KOPT-K1 (cell line): ENCODE results near the gene DTNBP1.
"Not testable (repeated sequence)": the region's sequence is repeated elsewhere in the genome, so short reads cannot be mapped to it uniquely, and the experiment has no call there.

Experiments
- H3K27ac ChIP-seq: fragments of 200-600 bp; sonication (generic); 2 replicates; pipeline ENCODE4 v1.5.1; 2016; ENCODE audit warnings: antibody characterized with exemption, mild to moderate bottlenecking, low read depth, low read length; ENCODE audit not compliant: poor library complexity, severe bottlenecking
- H3K36me3 ChIP-seq: fragments of 200-600 bp; sonication (generic); 2 replicates; pipeline ENCODE4 v1.5.1; 2017; ENCODE audit warnings: antibody characterized with exemption, mild to moderate bottlenecking, low read length, moderate library complexity; ENCODE audit not compliant: insufficient read depth
- H3K9me3 ChIP-seq: fragments of 200-600 bp; sonication (generic); 2 replicates; pipeline ENCODE4 v1.5.1; 2017; ENCODE audit warnings: antibody characterized with exemption, low read length, mild to moderate bottlenecking; ENCODE audit not compliant: insufficient read depth, poor library complexity, severe bottlenecking

Gene DTNBP1

GRCh38 chr6:15653581-15653980 is 9.2 kb downstream of the DTNBP1 start:
- Histone ChIP-seq H3K36me3 (peaks cover 9% of the 10 kb centered on the region), H3K9me3 (no peaks in the 10 kb centered on the region), H3K27ac (no peak overlapping the region)

DNA sequence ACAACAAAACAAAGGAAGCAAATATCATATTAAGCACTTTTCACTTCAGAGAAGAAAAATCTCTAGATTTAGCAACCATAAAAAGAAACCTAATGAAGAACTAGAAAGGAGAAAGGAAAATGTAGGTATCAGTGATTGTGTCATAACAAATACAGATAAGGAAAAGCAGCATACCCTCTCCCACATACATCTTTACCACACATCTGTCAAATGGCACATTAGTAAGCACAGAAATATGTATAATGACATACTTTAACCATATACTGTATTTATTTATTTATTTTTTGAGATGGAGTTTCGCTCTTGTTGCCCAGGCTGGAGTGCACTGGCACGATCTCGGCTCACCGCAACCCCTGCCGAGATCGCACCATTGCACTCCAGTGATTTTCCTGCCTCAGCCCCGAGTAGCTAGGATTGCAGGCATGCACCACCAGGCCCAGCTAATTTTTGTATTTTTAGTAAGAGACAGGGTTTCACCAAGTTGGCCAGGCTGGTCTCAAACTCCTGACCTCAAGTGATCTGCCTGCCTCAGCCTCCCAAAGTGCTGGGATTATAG is 12.7 kb downstream of the DTNBP1 start:
- Histone ChIP-seq H3K9me3 (peaks cover 18% of the 10 kb centered on the region), H3K36me3 (peaks cover 20% of the 10 kb centered on the region)
- not testable (repeated sequence) for H3K27ac ChIP-seq

- H3K36me3 ChIP-seq: peaks cover 25% of the 10 kb centered on the region
- H3K27ac ChIP-seq: no peak overlapping the region
- H3K9me3 ChIP-seq: peaks cover 45% of the 10 kb centered on the region
Observed at GRCh38 chr6:15644904-15645303, 17.9 kb downstream of the DTNBP1 start.

DNA sequence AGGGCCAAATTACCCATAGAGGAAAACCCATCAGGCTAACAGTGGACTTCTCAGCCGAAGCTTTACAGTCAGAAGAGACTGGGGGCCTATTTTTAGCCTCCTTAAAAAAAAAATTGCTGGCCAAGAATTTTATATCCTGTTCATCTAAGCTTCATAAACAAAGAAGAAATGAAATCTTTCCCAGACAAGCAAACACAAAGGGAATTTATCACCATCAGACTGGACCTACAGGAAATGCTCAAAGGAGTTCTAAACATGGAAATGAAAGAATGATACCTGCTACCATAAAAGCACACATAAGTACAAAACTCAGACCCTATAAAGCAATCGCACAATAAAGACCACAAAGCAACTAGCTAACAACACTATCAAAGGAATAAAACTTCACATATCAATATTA is 19.3 kb downstream of the DTNBP1 start:
- Histone ChIP-seq H3K27ac (no peak overlapping the region), H3K9me3 (peaks cover 45% of the 10 kb centered on the region), H3K36me3 (peaks cover 16% of the 10 kb centered on the region; the same call in 1 of the 2 replicates)

- H3K9me3 ChIP-seq: peaks cover 39% of the 10 kb centered on the region
- H3K36me3 ChIP-seq: peaks cover 10% of the 10 kb centered on the region; the same call in 1 of the 2 replicates
- no peak overlapping the region for H3K27ac ChIP-seq
Observed at GRCh38 chr6:15642276-15642675, 20.6 kb downstream of the DTNBP1 start.

DNA sequence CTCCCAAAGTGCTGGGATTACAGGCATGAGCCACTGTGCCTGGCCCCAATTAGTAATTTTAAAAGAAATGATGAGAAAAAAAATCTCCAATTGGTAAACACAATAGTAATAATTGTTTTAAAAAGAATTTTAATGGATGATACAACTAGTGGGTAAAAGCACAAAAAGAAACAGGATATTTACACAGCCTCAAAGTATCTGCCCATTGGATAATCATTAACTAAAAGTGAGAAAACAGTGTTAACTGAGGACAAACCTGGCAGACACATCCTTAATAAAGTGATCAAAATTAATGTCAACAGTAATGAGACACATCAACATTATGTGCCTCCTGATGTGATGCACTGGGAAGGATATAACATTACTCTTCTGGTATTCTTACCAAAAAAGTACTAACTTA is 24.5 kb downstream of the DTNBP1 start:
- Histone ChIP-seq H3K9me3 (peaks cover 12% of the 10 kb centered on the region), H3K36me3 (peaks cover 22% of the 10 kb centered on the region), H3K27ac (no peak overlapping the region)

DNA sequence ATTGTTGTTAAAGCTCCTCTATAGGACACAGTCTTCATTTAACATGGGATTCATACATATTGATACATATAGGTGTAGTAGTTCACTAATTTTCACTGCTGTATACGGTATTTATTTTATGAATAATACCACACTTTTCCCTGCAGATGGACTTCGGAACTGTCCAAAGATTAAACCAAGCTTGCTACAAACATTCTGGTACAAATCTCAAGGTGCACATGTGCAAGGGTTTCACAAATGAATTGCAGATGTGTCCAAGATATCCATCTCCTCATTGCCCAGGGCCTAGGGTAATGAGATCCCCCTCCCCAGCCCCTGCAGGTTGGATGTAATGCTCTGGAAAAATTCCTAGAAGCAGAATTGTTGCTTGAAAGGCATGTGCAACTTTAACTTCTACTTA is 31.4 kb downstream of the DTNBP1 start:
- H3K36me3 ChIP-seq: peaks cover 24% of the 10 kb centered on the region
- H3K9me3 ChIP-seq: no peaks in the 10 kb centered on the region
- H3K27ac ChIP-seq: no peak overlapping the region

GRCh38 chr6:15630202-15630601 is 32.6 kb downstream of the DTNBP1 start:
- Histone ChIP-seq H3K9me3 (no peaks in the 10 kb centered on the region), H3K27ac (no peak overlapping the region), H3K36me3 (peaks cover 27% of the 10 kb centered on the region)

DNA sequence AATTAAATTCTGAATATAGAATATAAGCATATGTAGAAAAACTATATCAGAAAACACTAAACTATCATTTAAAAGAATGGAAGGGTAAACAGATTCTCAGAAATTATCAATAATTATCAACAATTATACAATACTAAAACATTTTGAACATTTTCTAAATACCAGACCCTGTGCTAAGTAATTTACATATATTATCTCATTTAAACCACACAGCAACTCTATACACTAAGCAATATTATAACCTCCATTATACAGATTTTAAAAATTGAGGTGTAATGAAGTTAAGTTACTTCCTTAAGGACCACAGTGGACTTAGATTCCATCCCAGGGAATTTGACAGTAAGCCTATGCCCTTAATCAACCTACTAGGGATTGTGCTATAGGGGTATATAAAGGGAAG is 33.3 kb downstream of the DTNBP1 start:
- no peak overlapping the region for H3K27ac ChIP-seq
- peaks cover 24% of the 10 kb centered on the region for H3K36me3 ChIP-seq
- no peaks in the 10 kb centered on the region for H3K9me3 ChIP-seq

DNA sequence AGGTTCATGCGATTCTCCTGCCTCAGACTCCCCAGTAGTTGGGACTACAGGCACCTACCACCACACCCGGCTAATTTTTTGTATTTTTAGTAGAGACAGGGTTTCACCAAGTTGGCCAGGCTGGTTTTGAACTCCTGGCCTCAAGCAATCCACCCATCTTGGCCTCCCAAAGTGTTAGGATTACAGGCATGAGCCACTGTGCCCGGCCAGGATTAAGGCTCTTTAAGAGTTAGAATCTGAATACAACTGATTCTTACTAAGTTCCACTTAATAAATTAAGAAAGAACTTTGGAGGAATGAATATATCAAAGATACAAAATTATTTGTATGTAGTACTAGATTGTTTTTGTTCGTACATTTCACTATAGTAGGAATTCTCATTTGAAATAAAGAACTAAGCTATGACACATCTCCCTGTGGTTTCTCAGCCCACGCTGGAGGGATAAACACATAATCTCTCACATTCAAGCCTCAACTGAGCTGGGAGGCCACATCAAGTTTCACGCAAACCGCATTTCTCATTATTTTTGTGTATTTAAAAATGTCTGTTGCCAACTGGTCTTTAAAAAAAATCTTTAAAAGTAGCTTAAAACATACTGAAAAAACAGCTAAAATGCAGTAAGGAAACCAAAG is 34.2 kb downstream of the DTNBP1 start:
- H3K27ac ChIP-seq: no peak overlapping the region
- H3K36me3 ChIP-seq: peaks cover 24% of the 10 kb centered on the region
- H3K9me3 ChIP-seq: no peaks in the 10 kb centered on the region

DNA sequence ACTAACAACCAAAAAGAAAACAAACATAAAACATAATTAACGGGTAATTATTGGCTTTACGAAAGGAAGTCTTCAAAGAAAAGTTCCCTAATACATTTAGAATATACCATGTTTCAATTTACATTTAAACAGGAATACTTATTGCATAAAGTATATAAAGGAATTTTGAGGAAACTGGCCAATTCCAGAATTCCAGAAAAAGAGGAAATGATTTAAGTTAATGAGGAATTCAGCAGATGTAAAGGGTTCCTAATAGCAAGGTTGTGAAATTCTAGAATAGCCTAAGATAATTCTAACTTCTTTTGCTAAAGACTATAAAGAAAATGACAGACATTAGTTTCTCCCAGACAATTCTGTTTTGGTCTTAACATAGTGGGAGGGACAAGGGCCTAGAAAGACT is 35.0 kb downstream of the DTNBP1 start:
- peaks cover 17% of the 10 kb centered on the region for H3K36me3 ChIP-seq
- no peaks in the 10 kb centered on the region for H3K9me3 ChIP-seq
- no peak overlapping the region for H3K27ac ChIP-seq

- Histone ChIP-seq H3K9me3 (no peaks in the 10 kb centered on the region), H3K27ac (no peak overlapping the region), H3K36me3 (peaks cover 17% of the 10 kb centered on the region)
Observed at GRCh38 chr6:15626878-15627674, 35.8 kb downstream of the DTNBP1 start.

DNA sequence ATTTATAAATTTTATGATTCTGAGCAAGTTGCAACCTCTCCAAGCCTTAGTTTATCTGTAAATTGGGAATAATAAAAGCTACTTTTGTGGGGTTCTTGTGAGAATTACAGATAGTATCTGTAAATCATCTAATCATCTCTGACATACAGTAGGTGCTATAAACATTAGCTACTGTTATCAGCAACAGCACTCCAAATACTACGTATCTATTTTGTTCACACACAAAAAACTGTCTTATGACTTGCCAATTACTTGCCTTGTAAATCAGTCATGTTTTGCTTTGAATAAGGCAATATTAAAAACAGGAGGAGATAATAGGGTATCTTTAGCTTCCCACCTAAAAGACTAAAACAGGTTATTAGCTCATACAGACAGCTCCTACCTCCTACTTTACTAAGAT is 36.7 kb downstream of the DTNBP1 start:
- Histone ChIP-seq H3K27ac (no peak overlapping the region), H3K36me3 (peaks cover 17% of the 10 kb centered on the region), H3K9me3 (no peaks in the 10 kb centered on the region)

- Histone ChIP-seq H3K27ac (no peak overlapping the region), H3K36me3 (peaks cover 17% of the 10 kb centered on the region), H3K9me3 (no peaks in the 10 kb centered on the region)
Observed at GRCh38 chr6:15623276-15624116, 39.3 kb downstream of the DTNBP1 start.
